ENCODE data around the gene IRX4. TPM values are rescaled to one million over a fixed set of nuclear protein-coding genes. Genes with fewer than 3 reads are reported as not detected.

IRX4 gene
- total and polyA plus RNA-seq, 2 experiments from 2014 or later = 0.82 to 1.7 TPM

- TF ChIP-seq ZNF462 (CRISPR knock-in tag; IDR thresholded peaks at IDR 0.05) = no peak
Measured at GRCh38 chr5:1918488-1919208, 35.9 kb upstream of the IRX4 start (continued).

GRCh38 chr5:1917830-1918487, 35.2 kb upstream of the IRX4 start:
- no peaks in the 10 kb centered on the region; the same call in none of the 3 replicates for H3K9me3 Mint-ChIP-seq
- no peak overlapping the region for H3K4me3 Mint-ChIP-seq
- no peak for ATAC-seq

More at GRCh38 chr5:1917830-1918487, 35.2 kb upstream of the IRX4 start:
- Histone ChIP-seq H3K27ac (ENCODE audit: low read depth) (no peak overlapping the region), H3K79me2 (replicated peaks; ENCODE audit: insufficient read depth) (no peaks in the 10 kb centered on the region), H3K36me3 (ENCODE audit: insufficient read depth) (no peaks in the 10 kb centered on the region), H3K27me3 (ENCODE audit: insufficient read depth) (no peaks in the 10 kb centered on the region), H4K20me1 (replicated peaks; ENCODE audit: insufficient read depth) (no peaks in the 10 kb centered on the region), H2AFZ (no peak overlapping the region), H3K4me3 (no peak overlapping the region), H3K4me1 (ENCODE audit: insufficient read depth) (no peaks in the 10 kb centered on the region), H3K4me2 (no peak overlapping the region), H3F3A (replicated peaks; ENCODE audit: low read depth) (no peaks in the 10 kb centered on the region), H3K9me2 (ENCODE audit: insufficient read depth) (no peaks in the 10 kb centered on the region)
- TF ChIP-seq ZNF462 (CRISPR knock-in tag; IDR thresholded peaks at IDR 0.05) (no peak), EZH2 (IDR thresholded peaks at IDR 0.05; ENCODE audit: low read depth, unreplicated experiment) (no peak), ZNF114 (CRISPR knock-in tag; IDR thresholded peaks at IDR 0.05) (no peak), JUNB (IDR thresholded peaks at IDR 0.05; ENCODE audit: unreplicated experiment) (no peak)
- no peak overlapping the region for H3K27ac Mint-ChIP-seq
- H3K36me3 Mint-ChIP-seq (ENCODE audit: low read depth) = no peaks in the 10 kb centered on the region
- no peak for DNase-seq (ENCODE audit: low spot score)
- H3K27me3 Mint-ChIP-seq (ENCODE audit: insufficient read depth, low read depth, poor library complexity) = peaks cover 7% of the 10 kb centered on the region
- H3K4me1 Mint-ChIP-seq = peaks cover 3% of the 10 kb centered on the region; the same call in 1 of the 3 replicates

Data from GM23338 (cell line).